Kidney (tissue), 14 donors: ENCODE results near the gene SYDE2. TPM values are rescaled to one million over a fixed set of nuclear protein-coding genes. Genes with fewer than 3 reads are reported as not detected.

ENCODE experiments used
- DNase-seq, 5 donors: peaks; one replicate each; pipeline ENCODE4 v3.0.0-alpha.2; 2013 to 2020
- FAIRE-seq: peaks from 2 replicates; lab custom pipeline; 2012; peaks lifted over from hg19 to GRCh38; lab: Jason Lieb, UNC
- H3K27ac ChIP-seq, 2 donors: one replicate each; pipeline ENCODE4 v1.7.0; 2013; ENCODE audit warnings: low read depth in 2 of 2, low read length in 2 of 2, inconsistent platforms in 1 of 2
- H3K27me3 ChIP-seq: one replicate; pipeline ENCODE4 v1.7.1; 2013; ENCODE audit warnings: low read length, inconsistent platforms; ENCODE audit not compliant: control insufficient read depth, insufficient read depth
- H3K36me3 ChIP-seq, 3 donors: one replicate each; pipeline versions ENCODE4 v1.7.0 to v1.7.1; 2013; ENCODE audit warnings: low read length in 3 of 3, control low read depth in 1 of 3, inconsistent platforms in 1 of 3; ENCODE audit not compliant: insufficient read depth in 3 of 3, control insufficient read depth in 2 of 3
- H3K4me1 ChIP-seq, 3 donors: one replicate each; pipeline versions ENCODE4 v1.7.0 to v1.7.1; 2013; ENCODE audit warnings: low read length in 3 of 3, inconsistent platforms in 1 of 3, low read depth in 1 of 3; ENCODE audit not compliant: control insufficient read depth in 2 of 3, insufficient read depth in 2 of 3
- H3K4me3 ChIP-seq, 3 donors: one replicate each; pipeline versions ENCODE4 v1.7.0 to v1.8.1; 2013; ENCODE audit warnings: low read length in 3 of 3, control low read depth in 1 of 3, inconsistent platforms in 1 of 3
- H3K9ac ChIP-seq, 3 donors: one replicate each; pipeline versions ENCODE4 v1.7.0 to v1.7.1; 2013; ENCODE audit warnings: low read length in 3 of 3, control low read depth in 1 of 3, inconsistent platforms in 1 of 3
- H3K9me3 ChIP-seq, 3 donors: one replicate each; pipeline versions ENCODE4 v1.7.0 to v1.7.1; 2013; ENCODE audit warnings: low read length in 3 of 3, control low read depth in 1 of 3, inconsistent platforms in 1 of 3; ENCODE audit not compliant: control insufficient read depth in 2 of 3, insufficient read depth in 1 of 3
- intact Hi-C: fragments of 100-400 bp; cut with DNase I; formaldehyde crosslinking; loops from one replicate; pipeline ENCODE4 v1.11.1; 2022
- polyA plus RNA-seq: library from polyadenylated mRNA; stranded (reverse); fragments of 350-450 nt; fragmentation: Illumina TruSeq; extraction: RNeasy Lipid Tissue Mini Kit (QIAGEN cat#74804); gene quantifications from one replicate; pipeline ENCODE4 v1.2.3, GENCODE V29; 2014; ENCODE audit warnings: low read depth, low replicate concordance; ENCODE audit not compliant: insufficient read depth
- total RNA-seq: library from RNA; stranded (reverse); fragmentation: NEBNext Ultra II Directional; extraction: Animal tissue kit (Norgen Biotek cat#: 25700); gene quantifications from one replicate; pipeline ENCODE4 v1.2.1, GENCODE V29; 2021
- TF ChIP-seq, protein P1 (sequence below): IDR thresholded peaks from 3 replicates; pipeline ENCODE4 v1.5.1; 2012; ENCODE audit warnings: mild to moderate bottlenecking, moderate library complexity, borderline replicate concordance; ENCODE audit not compliant: insufficient read depth; ENCODE audit errors: extremely low read depth
- donor health status: control.
- donor health status: control.
- donor health status: control.
- donor health status: control.
- donor health status: control.
- donor health status: DM: yes; HTN: yes; CAD: no.
- donor health status: Normal renal cell carcinoma (clear cell type).

The SYDE2 gene
- total and polyA plus RNA-seq, 2 donors from 2014 or later = 1.3 to 7.0 TPM

DNA sequence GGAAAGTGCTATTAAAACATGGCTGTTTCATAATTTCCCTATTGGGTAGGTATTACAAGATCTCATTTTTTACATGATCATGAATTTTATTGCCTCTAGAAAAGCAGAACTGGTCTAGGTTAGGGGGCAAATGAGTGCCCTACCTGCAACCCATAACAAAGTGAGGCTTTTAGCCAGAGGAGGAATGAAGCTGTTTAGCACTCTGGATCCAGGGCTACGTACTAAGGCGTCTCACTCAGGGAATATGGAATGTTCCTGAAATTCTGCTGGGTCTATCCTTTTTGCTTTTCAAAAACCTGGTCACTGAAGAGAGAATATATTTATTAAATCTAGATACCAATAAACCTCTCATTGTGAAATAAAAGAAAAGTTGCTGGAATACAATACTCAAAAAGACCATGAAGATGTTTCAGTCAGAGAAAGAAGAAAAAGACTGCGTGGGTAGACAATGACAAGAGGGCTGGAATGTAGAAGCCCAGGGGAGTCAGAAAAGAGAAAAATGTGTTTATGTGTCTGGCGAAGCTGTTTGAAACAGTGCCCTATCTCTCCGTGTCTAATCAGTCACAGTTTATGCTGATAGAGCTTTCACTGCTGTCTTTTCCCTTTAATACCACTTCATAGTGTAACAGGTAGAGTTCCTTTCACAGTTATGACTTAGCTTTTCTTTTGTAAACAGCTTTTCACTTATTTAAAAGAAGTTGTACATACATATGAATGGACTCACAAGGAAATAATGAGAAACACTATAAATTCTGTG lies 25.0 kb upstream of the SYDE2 start:
- peak in 1 of 5 donors; percentile 15 for DNase-seq
- no peaks in the 10 kb centered on the region for H3K27me3 ChIP-seq
- H3K9me3 ChIP-seq = no peaks in the 10 kb centered on the region
- peaks cover under 1 to 11% (median 4%) of the 10 kb centered on the region in 3 donors for H3K4me1 ChIP-seq
- peak overlapping the region in 1 of 3 donors; percentile 4 for H3K4me3 ChIP-seq
- TF ChIP-seq, protein P1, sequence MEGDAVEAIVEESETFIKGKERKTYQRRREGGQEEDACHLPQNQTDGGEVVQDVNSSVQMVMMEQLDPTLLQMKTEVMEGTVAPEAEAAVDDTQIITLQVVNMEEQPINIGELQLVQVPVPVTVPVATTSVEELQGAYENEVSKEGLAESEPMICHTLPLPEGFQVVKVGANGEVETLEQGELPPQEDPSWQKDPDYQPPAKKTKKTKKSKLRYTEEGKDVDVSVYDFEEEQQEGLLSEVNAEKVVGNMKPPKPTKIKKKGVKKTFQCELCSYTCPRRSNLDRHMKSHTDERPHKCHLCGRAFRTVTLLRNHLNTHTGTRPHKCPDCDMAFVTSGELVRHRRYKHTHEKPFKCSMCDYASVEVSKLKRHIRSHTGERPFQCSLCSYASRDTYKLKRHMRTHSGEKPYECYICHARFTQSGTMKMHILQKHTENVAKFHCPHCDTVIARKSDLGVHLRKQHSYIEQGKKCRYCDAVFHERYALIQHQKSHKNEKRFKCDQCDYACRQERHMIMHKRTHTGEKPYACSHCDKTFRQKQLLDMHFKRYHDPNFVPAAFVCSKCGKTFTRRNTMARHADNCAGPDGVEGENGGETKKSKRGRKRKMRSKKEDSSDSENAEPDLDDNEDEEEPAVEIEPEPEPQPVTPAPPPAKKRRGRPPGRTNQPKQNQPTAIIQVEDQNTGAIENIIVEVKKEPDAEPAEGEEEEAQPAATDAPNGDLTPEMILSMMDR = no peak
- no peak overlapping the region for H3K9ac ChIP-seq
- intact Hi-C loops = no loop called here
- H3K27ac ChIP-seq = no peak overlapping the region
- H3K36me3 ChIP-seq = no peaks in the 10 kb centered on the region
- no peak for FAIRE-seq

DNA sequence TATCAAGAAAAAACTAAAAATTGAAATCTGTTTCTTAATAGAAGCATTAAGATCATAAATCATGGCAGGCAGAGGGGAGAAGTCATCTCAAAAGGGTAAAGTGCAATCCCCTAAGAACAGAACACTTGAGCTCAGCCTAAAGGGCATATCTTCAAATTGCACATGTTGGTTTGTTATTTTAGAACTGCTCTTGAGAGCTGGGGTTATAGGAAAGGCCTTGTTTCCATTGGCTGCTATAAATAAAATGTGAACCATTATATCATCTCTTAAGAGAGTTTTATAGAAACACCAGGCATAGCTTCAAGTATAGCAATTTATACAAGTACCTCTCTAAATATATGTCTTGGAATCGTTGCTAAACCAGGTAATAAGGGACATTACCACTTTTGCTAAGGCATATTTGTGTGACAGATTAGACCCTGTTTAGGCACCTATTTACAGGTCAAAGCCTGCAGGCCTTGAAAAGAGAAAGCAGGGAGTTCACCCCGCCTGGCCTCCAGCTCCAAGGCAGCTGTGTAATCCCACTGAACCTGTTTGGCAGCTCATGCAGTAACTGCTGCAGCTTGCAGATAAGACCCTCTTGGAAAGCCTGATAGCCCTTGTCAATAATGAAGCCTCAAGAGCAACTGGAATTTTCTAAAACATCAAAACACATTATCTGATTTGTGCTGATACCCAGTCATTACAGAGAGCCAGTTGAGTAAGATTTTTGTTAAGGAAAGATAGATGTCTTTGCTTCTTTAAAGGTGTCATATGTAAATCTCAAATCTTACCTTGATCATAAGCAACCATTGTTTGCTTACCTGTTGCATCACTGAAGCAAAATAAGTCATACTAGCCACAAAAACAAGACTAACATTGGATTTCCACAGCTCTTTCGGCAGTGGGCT lies 24.2 kb upstream of the SYDE2 start:
- Histone ChIP-seq H3K4me3 (no peak overlapping the region), H3K9me3 (no peaks in the 10 kb centered on the region), H3K27me3 (no peaks in the 10 kb centered on the region), H3K27ac (no peak overlapping the region), H3K36me3 (no peaks in the 10 kb centered on the region), H3K4me1 (peaks cover 4 to 11% (median 4%) of the 10 kb centered on the region in 3 donors), H3K9ac (no peak overlapping the region)
- DNase-seq (peak in 4 of 5 donors; percentile 70 to 87 (median 81)), FAIRE-seq (no peak)
- TF ChIP-seq, protein P1 = no peak
- intact Hi-C loops = no loop called here

DNA sequence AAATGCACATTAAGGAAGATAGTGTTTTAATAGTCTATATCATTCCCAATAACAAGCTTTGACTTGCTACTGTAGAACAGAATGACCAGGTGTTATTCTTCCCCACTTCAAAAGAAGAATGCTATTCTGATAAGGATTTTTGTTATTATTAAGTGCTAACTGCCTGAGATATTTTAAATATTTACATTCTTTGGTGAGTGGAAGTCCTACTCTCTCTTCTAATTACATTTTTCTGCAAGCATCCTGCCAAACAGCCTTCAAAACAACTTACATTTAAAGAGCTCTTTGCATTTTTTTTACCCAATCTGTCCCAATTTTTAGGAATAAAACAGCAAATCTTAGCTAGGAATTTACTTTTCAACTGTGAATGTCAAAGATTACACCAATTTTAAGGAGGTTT lies 23.5 kb upstream of the SYDE2 start:
- intact Hi-C loops = no loop called here
- no peak overlapping the region for H3K4me3 ChIP-seq
- peaks cover 4 to 11% (median 4%) of the 10 kb centered on the region in 3 donors for H3K4me1 ChIP-seq
- no peak overlapping the region for H3K9ac ChIP-seq
- no peaks in the 10 kb centered on the region for H3K27me3 ChIP-seq
- H3K9me3 ChIP-seq = no peaks in the 10 kb centered on the region
- H3K27ac ChIP-seq = no peak overlapping the region
- no peaks in the 10 kb centered on the region for H3K36me3 ChIP-seq
- FAIRE-seq (peak; percentile 19), DNase-seq (no peak)
- TF ChIP-seq, protein P1 = no peak
